HepG2 (cell line): ENCODE results near the gene CHST6. TPM values are rescaled to one million over a fixed set of nuclear protein-coding genes. Genes with fewer than 3 reads are reported as not detected.

Experiments
- ARNT2 ChIP-seq: sonication (generic); formaldehyde crosslinking; IDR thresholded peaks from 2 replicates; pipeline ENCODE4 v1.8.0; 2022; ENCODE audit warnings: mild to moderate bottlenecking, low read depth, missing genetic modification reagents, moderate library complexity
- BCL6 ChIP-seq: IDR thresholded peaks from 2 replicates; pipeline ENCODE4 v1.6.1; 2016; ENCODE audit warnings: missing genetic modification reagents, missing compliant biosample characterization
- BORCS8-MEF2B ChIP-seq: sonication (generic); formaldehyde crosslinking; IDR thresholded peaks from 2 replicates; pipeline ENCODE4 v1.8.0; 2022; ENCODE audit warnings: mild to moderate bottlenecking, missing genetic modification reagents
- CBX2 ChIP-seq, 2 experiments: fragments of 200-600 bp in 1 of 2; sonication (generic); formaldehyde crosslinking in 1 of 2; IDR thresholded peaks; 2 replicates each; pipeline versions ENCODE4 v1.7.0 to v1.8.1; 2018 to 2022; ENCODE audit warnings: low read depth in 2 of 2, low read length in 1 of 2, mild to moderate bottlenecking in 1 of 2, missing genetic modification reagents in 1 of 2
- CHCHD3 ChIP-seq: sonication (generic); formaldehyde crosslinking; IDR thresholded peaks from 2 replicates; pipeline ENCODE4 v1.8.0; 2022; ENCODE audit warnings: mild to moderate bottlenecking, missing genetic modification reagents, moderate library complexity
- EHMT2 ChIP-seq: fragments of 200-600 bp; sonication (generic); IDR thresholded peaks from 2 replicates; pipeline ENCODE4 v1.7.0; 2017; ENCODE audit warnings: antibody characterized with exemption, low read depth, low read length, borderline replicate concordance
- FIP1L1 ChIP-seq: fragments of 200-400 bp; formaldehyde crosslinking; IDR thresholded peaks from 2 replicates; pipeline ENCODE4 v1.6.1; 2018; ENCODE audit warnings: low read depth, mild to moderate bottlenecking, low read length, moderate library complexity, borderline replicate concordance; ENCODE audit not compliant: insufficient read depth
- HDAC2 ChIP-seq: sonication (generic); formaldehyde crosslinking; IDR thresholded peaks from 2 replicates; pipeline ENCODE4 v1.4.0; 2020; ENCODE audit warnings: missing genetic modification reagents
- KDM4B ChIP-seq: sonication (generic); formaldehyde crosslinking; IDR thresholded peaks from 2 replicates; pipeline ENCODE4 v1.4.0; 2020; ENCODE audit warnings: missing genetic modification reagents
- MTF2 ChIP-seq: sonication (generic); formaldehyde crosslinking; IDR thresholded peaks from 2 replicates; pipeline ENCODE4 v1.5.0; 2020; ENCODE audit warnings: missing genetic modification reagents, borderline replicate concordance
- NFKBIZ ChIP-seq: IDR thresholded peaks from 2 replicates; pipeline ENCODE4 v1.6.1; 2018; ENCODE audit warnings: missing genetic modification reagents, missing compliant biosample characterization
- NKX3-1 ChIP-seq: sonication (generic); formaldehyde crosslinking; IDR thresholded peaks from 2 replicates; pipeline ENCODE4 v1.5.0; 2020; ENCODE audit warnings: missing genetic modification reagents
- RFX3 ChIP-seq: IDR thresholded peaks from 2 replicates; pipeline ENCODE4 v1.6.1; 2016; ENCODE audit warnings: missing biosample characterization, missing genetic modification reagents
- SKI ChIP-seq: fragments of 450-650 bp; IDR thresholded peaks from one replicate; pipeline ENCODE4 v1.6.1; 2018; ENCODE audit warnings: mild to moderate bottlenecking; ENCODE audit not compliant: partially characterized antibody
- SMAD9 ChIP-seq: sonication (generic); formaldehyde crosslinking; IDR thresholded peaks from 2 replicates; pipeline ENCODE4 v1.5.1; 2020; ENCODE audit warnings: mild to moderate bottlenecking, missing genetic modification reagents
- TAF1 ChIP-seq: sonication (generic); formaldehyde crosslinking; IDR thresholded peaks from 2 replicates; pipeline ENCODE4 v1.4.0; 2020; ENCODE audit warnings: missing genetic modification reagents
- TOPORS ChIP-seq: sonication (generic); formaldehyde crosslinking; IDR thresholded peaks from 2 replicates; pipeline ENCODE4 v1.8.0; 2023; ENCODE audit warnings: mild to moderate bottlenecking, missing genetic modification reagents
- TRIM24 ChIP-seq: sonication (generic); formaldehyde crosslinking; IDR thresholded peaks from 2 replicates; pipeline ENCODE4 v1.8.0; 2022; ENCODE audit warnings: mild to moderate bottlenecking, missing genetic modification reagents
- ZBTB1 ChIP-seq: sonication (generic); formaldehyde crosslinking; IDR thresholded peaks from 2 replicates; pipeline ENCODE4 v1.4.0; 2020; ENCODE audit warnings: missing genetic modification reagents, borderline replicate concordance
- ZNF253 ChIP-seq: sonication (generic); formaldehyde crosslinking; IDR thresholded peaks from 2 replicates; pipeline ENCODE4 v1.8.0; 2022; ENCODE audit warnings: mild to moderate bottlenecking, missing genetic modification reagents, borderline replicate concordance
- ZNF546 ChIP-seq: sonication (generic); formaldehyde crosslinking; conservative IDR thresholded peaks from 2 replicates; pipeline ENCODE4 v1.8.1; 2023; ENCODE audit warnings: mild to moderate bottlenecking, missing genetic modification reagents
- ZNF629 ChIP-seq: sonication (generic); formaldehyde crosslinking; conservative IDR thresholded peaks from 2 replicates; pipeline ENCODE4 v1.5.0; 2020; ENCODE audit warnings: missing genetic modification reagents
- ZNF878 ChIP-seq: sonication (generic); formaldehyde crosslinking; IDR thresholded peaks from 2 replicates; pipeline ENCODE4 v1.8.1; 2023; ENCODE audit warnings: mild to moderate bottlenecking, missing genetic modification reagents, moderate library complexity
- ZSCAN12 ChIP-seq: sonication (generic); formaldehyde crosslinking; IDR thresholded peaks from 2 replicates; pipeline ENCODE4 v1.9.0; 2021; ENCODE audit warnings: mild to moderate bottlenecking, missing genetic modification reagents
- polyA plus RNA-seq, 8 experiments: library from polyadenylated mRNA; depleted of rRNA in 3 of 8; stranded (reverse) in 7 of 8; unstranded in 1 of 8; fragments of >200 nt; fragmentation: Illumina TruSeq in 4 of 8; extraction: Trizol in 4 of 8; gene quantifications; 2 replicates each; pipeline versions ENCODE4 v1.2.1 to v1.2.3, GENCODE V29; 2011 to 2016; ENCODE audit warnings: low read depth in 4 of 8, missing spikeins in 1 of 8, mixed read lengths in 1 of 8; ENCODE audit not compliant: insufficient read depth in 1 of 8
- total RNA-seq, 5 experiments: library from RNA; depleted of rRNA; stranded (reverse); fragments of >200 nt; fragmentation: Illumina TruSeq; extraction: Trizol; gene quantifications; 2 replicates each; pipeline ENCODE4 v1.2.3, GENCODE V29; 2016; ENCODE audit warnings: low read depth in 1 of 5
- TF ChIP-seq, protein P1 (sequence below): sonication (generic); formaldehyde crosslinking; IDR thresholded peaks from 2 replicates; pipeline ENCODE4 v1.4.0; 2020; ENCODE audit warnings: missing genetic modification reagents
- TF ChIP-seq, protein P2 (sequence below): sonication (generic); formaldehyde crosslinking; IDR thresholded peaks from 2 replicates; pipeline ENCODE4 v1.8.0; 2022; ENCODE audit warnings: low read depth, missing genetic modification reagents

Gene CHST6
- total and polyA plus RNA-seq, 2 of the 13 experiments (the other 11 are each of a cell fraction or from before 2014, with no cell fraction given) = 0.18 to 0.91 TPM

DNA sequence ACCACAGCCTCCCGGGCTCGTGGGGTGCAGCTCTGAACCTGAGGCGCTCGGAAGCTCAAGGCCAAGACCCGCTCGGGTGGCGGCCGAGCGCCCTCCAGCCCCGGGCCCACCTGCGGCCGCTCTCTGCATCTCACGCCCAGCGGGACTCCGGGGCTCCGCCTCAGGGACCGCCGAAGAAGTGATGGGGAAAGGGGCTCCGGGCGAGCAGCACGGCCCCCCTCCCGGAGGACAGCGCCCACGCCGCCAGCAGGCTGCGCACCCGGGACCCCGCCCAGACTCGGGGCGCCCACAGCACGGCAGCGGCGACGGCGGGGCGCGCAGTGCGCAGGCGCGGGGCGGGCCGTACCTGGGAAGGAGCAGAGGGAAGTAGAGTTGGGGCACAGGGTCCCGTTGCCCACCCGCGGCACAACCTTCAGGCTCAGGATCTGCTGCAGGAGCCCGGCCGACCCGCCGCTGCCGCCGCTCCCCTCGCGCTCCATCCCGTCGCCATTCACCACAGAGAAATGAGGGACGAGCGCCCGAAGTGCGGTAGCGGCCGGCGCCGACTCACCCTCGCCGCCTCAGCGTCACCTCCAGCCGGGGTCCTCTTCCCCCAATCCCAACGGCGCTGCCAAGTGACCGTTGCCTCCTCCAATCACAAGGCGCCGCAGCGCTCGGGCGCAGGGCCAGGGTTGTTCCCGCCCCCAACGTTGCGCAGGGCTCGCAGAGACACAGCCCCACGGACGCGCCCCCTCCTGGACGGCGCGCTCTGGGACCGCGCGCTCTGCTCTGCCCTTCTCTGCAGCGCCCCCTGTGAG is 30.9 kb downstream of the CHST6 start, which contains the start of gene TMEM170A (continued):
- TF ChIP-seq, protein P1, sequence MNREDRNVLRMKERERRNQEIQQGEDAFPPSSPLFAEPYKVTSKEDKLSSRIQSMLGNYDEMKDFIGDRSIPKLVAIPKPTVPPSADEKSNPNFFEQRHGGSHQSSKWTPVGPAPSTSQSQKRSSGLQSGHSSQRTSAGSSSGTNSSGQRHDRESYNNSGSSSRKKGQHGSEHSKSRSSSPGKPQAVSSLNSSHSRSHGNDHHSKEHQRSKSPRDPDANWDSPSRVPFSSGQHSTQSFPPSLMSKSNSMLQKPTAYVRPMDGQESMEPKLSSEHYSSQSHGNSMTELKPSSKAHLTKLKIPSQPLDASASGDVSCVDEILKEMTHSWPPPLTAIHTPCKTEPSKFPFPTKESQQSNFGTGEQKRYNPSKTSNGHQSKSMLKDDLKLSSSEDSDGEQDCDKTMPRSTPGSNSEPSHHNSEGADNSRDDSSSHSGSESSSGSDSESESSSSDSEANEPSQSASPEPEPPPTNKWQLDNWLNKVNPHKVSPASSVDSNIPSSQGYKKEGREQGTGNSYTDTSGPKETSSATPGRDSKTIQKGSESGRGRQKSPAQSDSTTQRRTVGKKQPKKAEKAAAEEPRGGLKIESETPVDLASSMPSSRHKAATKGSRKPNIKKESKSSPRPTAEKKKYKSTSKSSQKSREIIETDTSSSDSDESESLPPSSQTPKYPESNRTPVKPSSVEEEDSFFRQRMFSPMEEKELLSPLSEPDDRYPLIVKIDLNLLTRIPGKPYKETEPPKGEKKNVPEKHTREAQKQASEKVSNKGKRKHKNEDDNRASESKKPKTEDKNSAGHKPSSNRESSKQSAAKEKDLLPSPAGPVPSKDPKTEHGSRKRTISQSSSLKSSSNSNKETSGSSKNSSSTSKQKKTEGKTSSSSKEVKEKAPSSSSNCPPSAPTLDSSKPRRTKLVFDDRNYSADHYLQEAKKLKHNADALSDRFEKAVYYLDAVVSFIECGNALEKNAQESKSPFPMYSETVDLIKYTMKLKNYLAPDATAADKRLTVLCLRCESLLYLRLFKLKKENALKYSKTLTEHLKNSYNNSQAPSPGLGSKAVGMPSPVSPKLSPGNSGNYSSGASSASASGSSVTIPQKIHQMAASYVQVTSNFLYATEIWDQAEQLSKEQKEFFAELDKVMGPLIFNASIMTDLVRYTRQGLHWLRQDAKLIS (CRISPR knock-in tag) = no peak
- TF ChIP-seq KDM4B (CRISPR knock-in tag) (peak; percentile 97), SMAD9 (CRISPR knock-in tag) (0 out of 2 replicates have a peak, but pooled peaks have one; percentile 63), ZNF629 (0 out of 2 replicates have a peak, but pooled peaks have one; percentile 6), ZNF546 (CRISPR knock-in tag) (peak; percentile 87), ZSCAN12 (0 out of 2 replicates have a peak, but pooled peaks have one; percentile 89), ARNT2 (CRISPR knock-in tag) (peak; percentile 28; the same call in 1 of the 2 replicates), TAF1 (peak; percentile 91), ZNF878 (CRISPR knock-in tag) (no peak), TOPORS (CRISPR knock-in tag) (peak; percentile 74), HDAC2 (CRISPR knock-in tag) (peak; percentile 83), RFX3 (no peak; the same call in 1 of the 2 replicates), TRIM24 (CRISPR knock-in tag) (no peak), ZNF253 (CRISPR knock-in tag) (0 out of 2 replicates have a peak, but pooled peaks have one; percentile 32), NKX3-1 (CRISPR knock-in tag) (no peak), ZBTB1 (CRISPR knock-in tag) (no peak; the same call in 1 of the 2 replicates), SKI (peak; percentile 86), FIP1L1 (0 out of 2 replicates have a peak, but pooled peaks have one; percentile 38), BORCS8-MEF2B (CRISPR knock-in tag) (peak; percentile 90), CBX2 (IDR thresholded peaks at IDR 0.05; ENCODE audit: low read depth, low read length) (no peak), CBX2 (CRISPR knock-in tag; IDR thresholded peaks at IDR 0.05; ENCODE audit: low read depth) (no peak), BCL6 (CRISPR knock-in tag) (peak; percentile 90), EHMT2 (no peak; the same call in 1 of the 2 replicates), MTF2 (no peak), NFKBIZ (CRISPR knock-in tag) (peak; percentile 79; the same call in 1 of the 2 replicates), CHCHD3 (no peak; the same call in 1 of the 2 replicates)
- TF ChIP-seq, protein P2, sequence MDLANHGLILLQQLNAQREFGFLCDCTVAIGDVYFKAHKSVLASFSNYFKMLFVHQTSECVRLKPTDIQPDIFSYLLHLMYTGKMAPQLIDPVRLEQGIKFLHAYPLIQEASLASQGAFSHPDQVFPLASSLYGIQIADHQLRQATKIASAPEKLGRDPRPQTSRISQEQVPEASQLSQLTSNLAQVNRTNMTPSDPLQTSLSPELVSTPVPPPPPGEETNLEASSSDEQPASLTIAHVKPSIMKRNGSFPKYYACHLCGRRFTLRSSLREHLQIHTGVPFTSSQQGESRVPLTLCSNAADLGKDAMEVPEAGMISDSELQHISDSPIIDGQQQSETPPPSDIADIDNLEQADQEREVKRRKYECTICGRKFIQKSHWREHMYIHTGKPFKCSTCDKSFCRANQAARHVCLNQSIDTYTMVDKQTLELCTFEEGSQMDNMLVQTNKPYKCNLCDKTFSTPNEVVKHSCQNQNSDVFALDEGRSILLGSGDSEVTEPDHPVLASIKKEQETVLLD (CRISPR knock-in tag) = peak; percentile 67; the same call in 1 of the 2 replicates
